GM19043 (cell line): ENCODE data around the gene C2orf68.
"Not testable (repeated sequence)": the region's sequence is repeated elsewhere in the genome, so short reads cannot be mapped to it uniquely, and the experiment has no call there.

ENCODE experiments used
- ATAC-seq: cut with Tn5 transposase; IDR thresholded peaks from one replicate; pipeline ENCODE4 v1.9.1; 2021; ENCODE audit warnings: low read depth; ENCODE audit not compliant: unreplicated experiment

C2orf68 gene

DNA sequence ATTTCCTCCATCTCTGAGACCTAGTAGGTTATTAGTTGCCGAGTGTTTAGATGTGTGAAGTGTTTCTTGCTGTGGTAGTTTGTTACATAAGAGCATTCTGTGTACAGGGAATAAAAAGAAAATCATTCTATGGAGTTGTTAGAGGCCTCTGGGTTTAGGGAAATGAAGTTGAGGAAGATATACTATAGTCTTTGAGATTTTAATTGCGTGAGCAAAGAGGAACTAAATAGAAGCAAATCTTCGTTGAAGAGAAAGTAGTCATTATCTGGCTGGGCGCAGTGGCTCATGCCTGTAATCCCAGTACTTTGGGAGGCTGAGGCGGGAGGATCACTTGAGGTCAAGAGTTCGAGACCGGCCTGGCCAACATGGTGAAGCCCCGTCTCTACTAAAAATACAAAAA, 23.1 kb upstream of the C2orf68 start:
- no peak for ATAC-seq

GRCh38 chr2:85631316-85631715, 19.4 kb upstream of the C2orf68 start:
- no peak for ATAC-seq

DNA sequence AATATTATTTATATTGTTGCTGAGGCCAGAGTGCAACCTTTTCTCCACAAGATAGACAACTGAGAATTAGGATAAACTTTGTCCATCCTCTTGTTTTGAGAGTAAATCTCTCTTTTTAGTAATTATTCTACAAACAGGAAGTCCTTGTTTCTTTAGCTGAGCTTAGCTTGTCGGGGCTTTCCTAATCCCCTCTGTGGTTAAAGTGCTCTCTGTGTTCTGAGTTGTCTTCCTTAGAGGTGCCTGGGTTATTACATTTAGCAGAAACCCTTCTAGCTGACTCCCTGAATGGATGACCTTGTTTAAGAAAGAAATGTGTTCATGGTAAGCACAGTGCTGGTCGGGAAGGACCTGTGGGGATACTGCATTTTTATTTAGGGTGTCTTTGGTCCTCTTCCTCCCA, 16.8 kb upstream of the C2orf68 start:
- no peak for ATAC-seq

GRCh38 chr2:85623991-85624390, 12.1 kb upstream of the C2orf68 start:
- no peak for ATAC-seq

DNA sequence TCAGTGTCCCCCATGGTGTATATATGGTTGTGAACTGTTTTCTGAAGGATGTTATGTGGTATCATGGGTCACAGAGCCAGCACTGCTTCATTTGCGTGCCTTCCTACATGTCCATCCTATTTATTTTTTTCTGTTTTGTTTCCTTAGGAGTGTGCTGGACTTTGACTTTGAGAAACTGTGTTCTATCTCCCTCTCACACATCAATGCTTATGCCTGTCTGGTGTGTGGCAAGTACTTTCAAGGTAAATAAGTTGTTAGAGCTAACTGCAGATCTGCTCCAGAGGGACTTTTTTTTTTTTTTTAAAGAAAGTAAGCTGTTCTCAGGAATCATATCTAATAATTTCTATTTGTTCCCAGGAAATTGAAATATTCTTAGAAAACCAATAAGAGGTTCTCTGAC, 9.5 kb upstream of the C2orf68 start:
- ATAC-seq, result no peak

- no peak for ATAC-seq
These were observed 7.8 kb upstream of the C2orf68 start for GRCh38 chr2:85619617-85620016.

DNA sequence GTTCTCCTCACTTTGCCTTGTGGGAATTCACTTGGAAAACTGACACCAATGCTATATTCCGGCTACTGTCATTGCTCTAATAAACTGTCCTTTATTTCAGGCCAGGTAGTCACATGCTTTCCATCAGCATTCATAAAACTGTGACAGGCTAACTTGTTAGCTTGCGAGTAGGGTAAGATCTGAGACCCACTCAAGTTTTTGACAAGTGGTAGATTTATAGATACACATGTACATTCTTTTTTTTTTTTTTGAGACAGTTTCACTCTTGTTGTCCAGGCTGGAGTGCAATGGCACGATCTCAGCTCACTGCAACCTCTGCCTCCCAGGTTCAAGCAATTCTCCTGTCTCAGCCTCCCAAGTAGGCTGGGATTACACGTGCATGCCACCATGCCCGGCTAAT, 5.9 kb upstream of the C2orf68 start:
- ATAC-seq, result not testable (repeated sequence)

DNA sequence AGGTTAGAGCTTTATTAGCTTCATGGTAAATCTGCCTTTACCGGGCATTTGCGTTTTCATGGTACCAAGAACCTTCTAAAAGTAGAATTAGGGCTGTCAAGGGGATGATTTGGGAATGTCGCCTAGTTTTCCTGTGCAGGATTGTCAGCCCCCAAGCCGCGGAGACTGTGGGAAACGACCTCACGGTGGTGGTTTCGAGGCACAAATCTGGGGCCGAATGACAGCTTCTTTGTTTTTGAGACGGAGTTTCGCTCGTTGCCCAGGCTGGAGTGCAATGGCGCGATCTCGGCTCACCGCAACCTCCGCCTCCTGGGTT, 3.5 kb upstream of the C2orf68 start:
- no peak for ATAC-seq

DNA sequence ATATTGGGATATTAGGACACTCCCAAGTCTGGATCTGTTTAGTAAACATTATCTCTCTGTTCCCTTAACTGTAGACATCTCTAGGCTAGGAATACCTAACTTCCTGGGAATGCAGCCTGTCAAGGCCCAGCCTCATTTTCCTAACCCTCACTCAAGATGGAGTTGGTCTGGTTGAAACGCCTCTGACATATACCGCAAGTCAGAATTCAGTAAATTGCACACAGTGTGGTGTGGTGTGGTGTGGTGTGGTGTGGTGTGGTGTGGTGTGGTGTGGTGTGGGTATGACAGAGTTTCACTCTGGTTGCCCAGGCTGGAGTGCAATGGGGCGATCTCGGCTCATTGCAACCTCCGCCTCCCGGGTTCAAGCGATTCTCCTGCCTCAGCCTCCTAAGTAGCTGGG, 2.9 kb upstream of the C2orf68 start:
- not testable (repeated sequence) for ATAC-seq

DNA sequence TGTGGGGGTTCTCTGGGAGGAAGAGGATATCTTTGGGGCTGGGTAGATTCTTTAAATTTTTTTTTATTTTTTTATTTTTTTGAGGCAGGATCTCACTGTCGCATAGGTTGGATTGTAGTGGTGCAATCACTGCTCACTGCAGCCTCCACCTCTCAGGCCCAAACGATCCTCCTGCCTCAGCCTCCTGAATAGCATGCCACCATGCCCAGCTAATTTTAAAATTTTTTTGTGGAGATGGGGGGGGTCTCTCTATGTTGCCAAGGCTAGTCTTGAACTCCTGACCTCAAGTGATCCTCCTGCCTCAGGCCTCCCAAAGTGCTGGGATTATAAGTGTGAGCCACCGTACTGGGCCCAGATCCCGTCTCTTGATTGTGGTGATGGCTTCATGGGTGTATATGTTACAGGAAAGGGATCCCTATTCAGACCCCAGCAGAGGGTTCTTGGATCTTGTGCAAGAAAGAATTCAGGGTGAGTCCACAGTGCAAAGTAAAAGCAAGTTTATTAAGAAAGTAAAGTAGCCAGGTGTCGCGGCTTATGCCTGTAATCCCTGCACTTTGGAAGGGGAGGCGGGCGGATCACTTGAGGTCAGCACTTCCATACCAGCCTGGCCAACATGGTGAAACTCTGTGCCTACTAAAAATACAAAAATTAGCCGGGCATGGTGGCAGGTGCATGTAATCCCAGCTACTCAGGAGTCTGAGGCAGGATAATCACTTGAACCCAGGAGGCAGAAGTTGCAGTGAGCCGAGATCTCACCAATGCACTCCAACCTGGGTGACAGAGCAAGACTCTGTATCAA, 2.0 kb upstream of the C2orf68 start:
- ATAC-seq, result no peak

DNA sequence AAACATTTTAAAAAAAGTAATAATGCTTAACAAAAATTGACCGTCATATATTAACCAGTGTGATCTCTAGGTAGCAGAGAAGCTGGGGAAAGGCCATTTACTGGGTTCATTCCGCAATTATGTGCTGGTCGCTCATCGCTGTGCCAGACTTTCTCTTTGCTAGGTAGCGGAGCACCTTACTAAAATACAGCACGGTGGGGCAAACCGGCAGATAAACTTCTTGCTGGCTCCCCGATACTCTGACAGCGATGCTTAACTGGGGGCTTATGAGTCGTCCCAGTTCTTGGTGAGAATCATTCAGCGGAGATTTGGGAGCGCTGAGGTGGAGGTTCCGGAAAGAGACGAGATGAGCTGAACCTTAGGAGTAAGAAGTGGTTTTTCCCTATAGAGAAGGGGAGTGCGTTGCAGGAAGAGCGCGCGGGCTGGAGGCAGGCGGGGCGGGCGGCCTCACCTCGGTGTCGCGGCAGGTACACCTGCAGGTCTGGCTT, 605 bp downstream of the C2orf68 start:
- ATAC-seq, result no peak

- no peak for ATAC-seq
These were observed 4.3 kb downstream of the C2orf68 start for GRCh38 chr2:85607268-85608215.

DNA sequence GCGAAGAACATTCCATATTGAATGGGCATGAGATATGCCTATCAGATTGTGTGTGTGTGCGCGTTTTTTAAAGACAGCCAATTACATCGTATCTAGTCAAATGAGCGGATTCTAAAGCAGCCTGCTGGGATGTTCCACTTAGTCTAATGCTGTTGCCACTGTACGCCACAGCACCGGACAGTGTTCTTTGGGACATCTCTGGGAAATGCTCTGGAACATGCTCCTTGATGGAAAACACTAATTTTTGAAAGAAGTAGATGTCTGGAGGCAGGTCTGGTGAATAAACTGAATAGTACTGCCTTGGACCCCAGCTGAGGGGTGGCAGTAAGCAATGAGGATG, 5.8 kb downstream of the C2orf68 start:
- no peak for ATAC-seq

DNA sequence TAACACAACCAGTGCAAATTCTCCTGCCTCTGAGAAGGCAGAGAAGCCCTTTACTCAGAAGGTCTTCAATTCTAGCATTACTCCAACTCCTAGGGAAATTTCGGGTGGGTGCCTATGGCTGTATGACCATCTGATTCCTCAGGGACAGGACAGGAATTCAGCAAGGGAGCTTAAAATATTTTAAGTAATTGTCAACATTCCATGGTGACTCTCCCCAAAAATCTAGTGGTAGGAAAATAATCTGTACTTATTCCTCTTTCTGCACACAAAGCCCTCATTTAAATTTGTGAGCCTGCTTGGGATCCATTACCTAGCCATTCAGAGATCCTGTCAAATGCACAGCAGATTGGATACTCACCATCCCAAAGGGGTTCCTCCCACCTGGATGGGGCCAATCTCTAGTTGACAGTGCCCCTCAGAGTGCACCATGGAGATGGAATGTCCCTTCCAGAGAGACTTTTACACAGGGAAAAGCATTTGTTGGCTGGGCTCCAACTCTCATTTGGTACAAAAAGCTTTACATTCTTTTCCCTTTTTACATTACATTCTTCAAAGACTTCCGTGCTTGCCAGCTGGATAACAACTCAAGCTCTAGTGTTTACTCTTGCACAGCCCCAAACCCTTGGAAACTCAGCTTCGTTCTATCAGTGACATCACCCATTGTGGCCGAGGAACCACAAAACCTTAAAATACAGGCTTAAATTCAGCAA, 6.3 kb downstream of the C2orf68 start:
- ATAC-seq, result no peak

- no peak for ATAC-seq
These were observed 7.1 kb downstream of the C2orf68 start for GRCh38 chr2:85604568-85605339.

GRCh38 chr2:85604133-85604444, 7.8 kb downstream of the C2orf68 start:
- ATAC-seq, result not testable (repeated sequence)

DNA sequence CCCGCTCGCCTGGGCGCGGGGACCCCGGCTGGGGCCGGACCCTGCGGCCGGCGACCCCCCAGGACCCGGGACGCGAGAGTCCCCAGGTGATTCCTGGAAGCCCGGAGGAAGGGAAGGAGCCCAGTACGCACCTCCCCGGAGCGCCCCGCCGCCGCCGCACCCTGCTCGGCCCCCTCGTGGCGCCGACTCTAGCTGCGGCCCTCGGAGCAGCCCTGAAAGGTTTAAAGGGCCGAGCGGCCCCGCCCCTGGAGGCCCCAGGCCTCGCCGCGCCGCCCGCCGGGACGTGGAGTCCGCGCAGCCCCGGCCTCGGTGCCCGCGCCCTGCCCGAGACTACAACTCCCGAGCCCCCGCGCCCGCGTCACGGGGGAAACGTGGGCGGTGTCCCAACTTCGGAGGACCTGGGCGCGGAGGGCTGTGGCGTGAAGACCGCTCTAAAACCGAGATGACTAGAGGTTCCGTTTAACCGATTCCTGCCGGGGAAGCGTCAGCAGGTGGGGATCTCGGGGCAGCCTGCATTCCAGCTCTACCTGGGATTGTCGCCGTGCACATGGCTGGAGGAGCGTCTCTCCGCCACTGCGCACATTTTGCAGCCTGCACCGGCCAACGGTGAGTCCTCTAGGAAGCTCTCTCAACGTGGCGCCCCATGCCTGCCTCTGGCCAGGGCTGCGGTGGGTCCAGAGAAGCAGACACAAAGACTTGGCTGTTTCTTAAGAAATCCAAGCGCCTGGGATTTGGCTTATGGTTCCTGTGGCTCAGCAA, 9.2 kb downstream of the C2orf68 start, which contains the start of gene TMEM150A:
Gene TMEM150A, minus strand, starts transcription at position 223 of the 759 bp plus-strand sequence. CDS start 750 bp downstream, outside the sequence.
- peak; percentile 96 for ATAC-seq

- peak; percentile 24 for ATAC-seq
These were observed 9.9 kb downstream of the C2orf68 start for GRCh38 chr2:85601771-85602475.
